ENCODE measurements around the gene CFDP1. TPM values are rescaled to one million over a fixed set of nuclear protein-coding genes. Genes with fewer than 3 reads are reported as not detected.

CFDP1 gene
- total RNA-seq, 2 donors from 2014 or later = 25.2 to 33.6 TPM

DNA sequence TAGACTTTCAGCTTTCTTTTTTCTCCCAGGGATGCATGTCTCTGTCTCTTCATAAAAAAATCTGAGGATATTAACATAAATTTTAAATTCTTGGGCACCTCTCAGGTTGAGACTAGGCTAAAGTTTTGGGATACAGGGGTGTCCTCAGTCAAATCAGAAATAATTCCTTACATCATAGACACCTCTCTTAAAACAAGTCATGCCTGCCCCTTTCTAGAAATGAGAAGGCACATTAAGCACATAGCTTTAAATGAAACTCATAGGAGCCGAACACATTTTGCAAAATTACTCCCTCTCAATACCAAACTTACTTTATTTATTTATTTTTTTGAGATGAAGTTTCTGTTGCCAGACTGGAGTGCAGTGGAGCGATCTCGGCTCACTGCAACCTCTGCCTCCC, 114.6 kb downstream of the CFDP1 start:
- Histone ChIP-seq H3K4me3 (no peak overlapping the region), H3K27ac (no peak overlapping the region), H3K27me3 (no peaks in the 10 kb centered on the region), H3K4me1 (peaks cover 0 to 19% of the 10 kb centered on the region in 2 donors), H3K9me3 (no peaks in the 10 kb centered on the region), H3K36me3 (no peaks in the 10 kb centered on the region)
- TF ChIP-seq, protein P1, sequence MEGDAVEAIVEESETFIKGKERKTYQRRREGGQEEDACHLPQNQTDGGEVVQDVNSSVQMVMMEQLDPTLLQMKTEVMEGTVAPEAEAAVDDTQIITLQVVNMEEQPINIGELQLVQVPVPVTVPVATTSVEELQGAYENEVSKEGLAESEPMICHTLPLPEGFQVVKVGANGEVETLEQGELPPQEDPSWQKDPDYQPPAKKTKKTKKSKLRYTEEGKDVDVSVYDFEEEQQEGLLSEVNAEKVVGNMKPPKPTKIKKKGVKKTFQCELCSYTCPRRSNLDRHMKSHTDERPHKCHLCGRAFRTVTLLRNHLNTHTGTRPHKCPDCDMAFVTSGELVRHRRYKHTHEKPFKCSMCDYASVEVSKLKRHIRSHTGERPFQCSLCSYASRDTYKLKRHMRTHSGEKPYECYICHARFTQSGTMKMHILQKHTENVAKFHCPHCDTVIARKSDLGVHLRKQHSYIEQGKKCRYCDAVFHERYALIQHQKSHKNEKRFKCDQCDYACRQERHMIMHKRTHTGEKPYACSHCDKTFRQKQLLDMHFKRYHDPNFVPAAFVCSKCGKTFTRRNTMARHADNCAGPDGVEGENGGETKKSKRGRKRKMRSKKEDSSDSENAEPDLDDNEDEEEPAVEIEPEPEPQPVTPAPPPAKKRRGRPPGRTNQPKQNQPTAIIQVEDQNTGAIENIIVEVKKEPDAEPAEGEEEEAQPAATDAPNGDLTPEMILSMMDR (IDR thresholded peaks at IDR 0.05) = no peak
- DNase-seq (ENCODE audit: low spot score) = no peak

DNA sequence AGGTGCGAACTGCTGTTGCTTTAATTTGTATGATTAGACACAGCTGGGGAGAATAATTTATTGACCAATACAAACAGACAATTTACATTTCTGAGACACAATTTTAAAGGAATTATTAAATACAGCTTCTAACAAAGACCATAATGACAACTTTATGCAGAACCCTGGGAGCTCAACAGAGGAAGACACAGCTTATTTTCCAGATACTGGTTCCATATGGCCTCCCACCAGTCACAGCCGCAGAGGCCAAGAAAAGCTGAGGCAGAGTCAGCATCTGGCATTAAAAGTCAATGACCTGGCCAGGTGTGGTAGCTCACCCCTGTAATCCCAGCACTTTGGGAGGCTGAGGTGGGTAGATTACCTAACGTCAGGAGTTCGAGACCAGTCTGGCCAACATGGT, 115.8 kb downstream of the CFDP1 start:
- Histone ChIP-seq H3K27ac (no peak overlapping the region), H3K4me3 (no peak overlapping the region), H3K9me3 (no peaks in the 10 kb centered on the region), H3K4me1 (peaks cover 0 to 19% of the 10 kb centered on the region in 2 donors), H3K27me3 (no peaks in the 10 kb centered on the region), H3K36me3 (no peaks in the 10 kb centered on the region)
- DNase-seq (ENCODE audit: low spot score) = no peak
- TF ChIP-seq, protein P1 (IDR thresholded peaks at IDR 0.05) = no peak

GRCh38 chr16:75317101-75317522, 116.2 kb downstream of the CFDP1 start:
- no peak overlapping the region for H3K27ac ChIP-seq

DNA sequence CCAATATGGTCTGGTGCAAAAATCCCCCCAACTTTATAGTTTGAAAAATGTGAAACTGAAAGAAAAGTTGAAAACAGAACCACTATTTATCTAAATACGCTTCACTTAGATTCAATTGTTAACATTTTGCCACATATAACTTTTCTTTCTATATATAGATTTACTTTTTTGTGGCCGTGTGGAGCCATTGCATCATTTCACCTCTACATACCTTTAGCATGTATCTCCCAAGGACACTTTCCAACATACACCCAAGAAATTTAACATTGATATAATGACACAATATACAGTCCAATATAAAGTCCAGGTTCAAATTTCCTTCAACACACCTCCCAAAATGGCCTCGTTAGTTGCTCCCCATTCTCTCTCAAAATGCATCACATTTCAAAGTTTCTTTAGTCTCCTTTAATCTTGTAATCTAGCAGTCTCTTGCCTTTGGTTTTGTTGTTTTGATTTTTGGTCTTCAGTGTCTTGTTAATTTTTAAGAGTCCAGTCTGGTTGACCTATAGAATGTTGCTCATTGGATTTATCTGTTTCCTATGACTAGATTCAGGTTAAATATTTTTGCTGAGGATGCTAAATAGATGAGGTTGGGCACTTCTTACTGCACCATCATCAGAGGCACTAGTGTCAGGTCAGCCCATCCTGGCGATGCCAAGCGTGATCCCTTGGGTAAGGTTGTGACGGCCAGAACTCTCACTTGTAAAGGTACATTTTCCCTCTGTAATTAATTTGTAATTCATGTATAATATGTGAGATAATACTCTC, 117.6 kb downstream of the CFDP1 start:
- no peaks in the 10 kb centered on the region for H3K9me3 ChIP-seq
- H3K27ac ChIP-seq = no peak overlapping the region
- no peak overlapping the region for H3K4me3 ChIP-seq
- no peak for DNase-seq (ENCODE audit: low spot score)
- peaks cover 0 to 19% of the 10 kb centered on the region in 2 donors for H3K4me1 ChIP-seq
- TF ChIP-seq, protein P1 (IDR thresholded peaks at IDR 0.05) = no peak
- no peaks in the 10 kb centered on the region for H3K36me3 ChIP-seq
- no peaks in the 10 kb centered on the region for H3K27me3 ChIP-seq

More at GRCh38 chr16:75317101-75317522, 116.2 kb downstream of the CFDP1 start:
- TF ChIP-seq, protein P1 (IDR thresholded peaks at IDR 0.05) = no peak
- no peak for DNase-seq (ENCODE audit: low spot score)
- H3K36me3 ChIP-seq = no peaks in the 10 kb centered on the region
- H3K27me3 ChIP-seq = no peaks in the 10 kb centered on the region
- H3K4me1 ChIP-seq = peaks cover 0 to 19% of the 10 kb centered on the region in 2 donors
- H3K9me3 ChIP-seq = no peaks in the 10 kb centered on the region
- no peak overlapping the region for H3K4me3 ChIP-seq

- TF ChIP-seq, protein P1 (IDR thresholded peaks at IDR 0.05) = no peak
- Histone ChIP-seq H3K27ac (no peak overlapping the region), H3K4me1 (peaks cover 0 to 10% of the 10 kb centered on the region in 2 donors), H3K36me3 (no peaks in the 10 kb centered on the region), H3K4me3 (no peak overlapping the region), H3K27me3 (no peaks in the 10 kb centered on the region), H3K9me3 (no peaks in the 10 kb centered on the region)
- DNase-seq (ENCODE audit: low spot score) = no peak
Measured at GRCh38 chr16:75312875-75313274, 120.4 kb downstream of the CFDP1 start.
